Stimulated activated naive CD8-positive, alpha-beta T cell treated with anti-CD3 and anti-CD28 coated beads, Interleukin-15, Interleukin-2, amounts not matched to agents 100 U/mL and 50 U/mL, for 24 hours (primary cell): ENCODE measurements around the gene MRPS34.
A peak's percentile ranks its signal among the peaks of the same experiment; 100 is the strongest.
"Not testable (repeated sequence)": the region's sequence is repeated elsewhere in the genome, so short reads cannot be mapped to it uniquely, and the experiment has no call there.

ENCODE experiments used
- ATAC-seq: fragments of 150-1000 bp; cut with Tn5 transposase; one replicate; pipeline ENCODE4 v1.10.0; 2021
- DNase-seq: peaks from one replicate; pipeline ENCODE4 v3.0.0; 2021

Gene MRPS34

GRCh38 chr16:1772908-1773702 is at the start of gene MRPS34:
TSS of gene MRPS34 (minus strand) at chr16:1773134. CDS start at chr16:1773119, 15 bp downstream.
- DNase-seq, result peak; percentile 87
- peak; percentile 56 for ATAC-seq

- no peak for ATAC-seq
- DNase-seq, result no peak
Observed at GRCh38 chr16:1821861-1822611, 49.1 kb upstream of the MRPS34 start.

GRCh38 chr16:1820946-1821290 is 48.0 kb upstream of the MRPS34 start:
- no peak for DNase-seq
- ATAC-seq, result no peak

- no peak for ATAC-seq
- DNase-seq, result no peak
Observed at GRCh38 chr16:1820096-1820945, 47.4 kb upstream of the MRPS34 start.

GRCh38 chr16:1819611-1820010 is 46.7 kb upstream of the MRPS34 start:
- no peak for ATAC-seq
- no peak for DNase-seq

- ATAC-seq (no peak), DNase-seq (no peak)
Observed at GRCh38 chr16:1818873-1819525, 46.1 kb upstream of the MRPS34 start.

GRCh38 chr16:1818204-1818872 is 45.4 kb upstream of the MRPS34 start:
- ATAC-seq (no peak), DNase-seq (no peak)

GRCh38 chr16:1817716-1818115 is 44.8 kb upstream of the MRPS34 start:
- no peak for ATAC-seq
- DNase-seq, result no peak

GRCh38 chr16:1817276-1817589 is 44.3 kb upstream of the MRPS34 start:
- no peak for ATAC-seq
- DNase-seq, result no peak

GRCh38 chr16:1816396-1817275 is 43.7 kb upstream of the MRPS34 start:
- ATAC-seq (no peak), DNase-seq (no peak)

- no peak for ATAC-seq
Observed at GRCh38 chr16:1815461-1815860, 42.5 kb upstream of the MRPS34 start.

GRCh38 chr16:1812732-1813163 is 39.8 kb upstream of the MRPS34 start:
- DNase-seq (peak; percentile 67), ATAC-seq (peak; percentile 75)

More at GRCh38 chr16:1815461-1815860, 42.5 kb upstream of the MRPS34 start:
- no peak for DNase-seq

GRCh38 chr16:1810536-1810935 is 37.6 kb upstream of the MRPS34 start:
- DNase-seq, result no peak

GRCh38 chr16:1810106-1810505 is 37.2 kb upstream of the MRPS34 start:
- ATAC-seq (peak; percentile 10), DNase-seq (no peak)

More at GRCh38 chr16:1810536-1810935, 37.6 kb upstream of the MRPS34 start:
- ATAC-seq, result no peak

- ATAC-seq (no peak), DNase-seq (no peak)
Observed at GRCh38 chr16:1809281-1809801, 36.4 kb upstream of the MRPS34 start.

- ATAC-seq (no peak), DNase-seq (no peak)
Observed at GRCh38 chr16:1808691-1809090, 35.8 kb upstream of the MRPS34 start.

GRCh38 chr16:1807626-1808025 is 34.7 kb upstream of the MRPS34 start:
- no peak for DNase-seq

GRCh38 chr16:1800701-1801100 is 27.8 kb upstream of the MRPS34 start:
- no peak for ATAC-seq
- DNase-seq, result no peak

More at GRCh38 chr16:1807626-1808025, 34.7 kb upstream of the MRPS34 start:
- ATAC-seq, result no peak

- not testable (repeated sequence) for DNase-seq, ATAC-seq
Observed at GRCh38 chr16:1799263-1799662, 26.3 kb upstream of the MRPS34 start.
